Loucy (cell line): ENCODE measurements around the gene DENR.

ENCODE experiments used
- H2AFZ ChIP-seq: fragments of 200-600 bp; sonication (generic); 2 replicates; pipeline ENCODE4 v1.6.0; 2016; ENCODE audit warnings: antibody characterized with exemption, mild to moderate bottlenecking, low read length, moderate library complexity
- H3F3A ChIP-seq: fragments of 200-600 bp; 2 replicates; pipeline ENCODE4 v1.6.0; 2016; ENCODE audit warnings: antibody characterized with exemption, low read depth, mild to moderate bottlenecking
- H3K27me3 ChIP-seq: fragments of 200-600 bp; sonication (generic); 2 replicates; pipeline ENCODE4 v1.6.1; 2014; ENCODE audit warnings: low read length, mild to moderate bottlenecking; ENCODE audit not compliant: insufficient read depth, poor library complexity, severe bottlenecking
- H3K36me3 ChIP-seq: fragments of 200-600 bp; sonication (generic); 2 replicates; pipeline ENCODE4 v1.6.1; 2016; ENCODE audit warnings: low read length; ENCODE audit not compliant: insufficient read depth
- H3K4me1 ChIP-seq: fragments of 200-600 bp; sonication (generic); 2 replicates; pipeline ENCODE4 v1.5.1; 2014; ENCODE audit warnings: low read length, mild to moderate bottlenecking; ENCODE audit not compliant: insufficient read depth, poor library complexity, severe bottlenecking
- H3K4me2 ChIP-seq: fragments of 200-600 bp; sonication (generic); 2 replicates; pipeline ENCODE4 v1.6.0; 2014; ENCODE audit warnings: antibody characterized with exemption, low read length, low read depth, mild to moderate bottlenecking; ENCODE audit not compliant: poor library complexity, severe bottlenecking
- H3K4me3 ChIP-seq: fragments of 200-600 bp; sonication (generic); 2 replicates; pipeline ENCODE4 v1.5.1; 2014; ENCODE audit warnings: low read length, mild to moderate bottlenecking, mixed read lengths; ENCODE audit not compliant: poor library complexity, severe bottlenecking
- H3K79me2 ChIP-seq: fragments of 200-600 bp; sonication (generic); 2 replicates; pipeline ENCODE4 v1.6.1; 2014; ENCODE audit warnings: low read length; ENCODE audit not compliant: insufficient read depth
- H3K9ac ChIP-seq: fragments of 200-600 bp; sonication (generic); 2 replicates; pipeline ENCODE4 v1.6.0; 2014; ENCODE audit warnings: mild to moderate bottlenecking, low read depth, low read length, moderate library complexity; ENCODE audit not compliant: poor library complexity, severe bottlenecking
- H3K9me2 ChIP-seq: fragments of 200-600 bp; sonication (generic); replicated peaks from 2 replicates; pipeline ENCODE4 v1.6.1; 2016; ENCODE audit warnings: low read depth, low read length, mixed read lengths
- H3K9me3 ChIP-seq: fragments of 200-600 bp; sonication (generic); 2 replicates; pipeline ENCODE4 v1.6.1; 2014; ENCODE audit warnings: mild to moderate bottlenecking, antibody characterized with exemption, low read length, low read depth; ENCODE audit not compliant: insufficient read depth
- H4K20me1 ChIP-seq: fragments of 200-600 bp; sonication (generic); 2 replicates; pipeline ENCODE4 v1.6.0; 2014; ENCODE audit warnings: antibody characterized with exemption, low read length, mild to moderate bottlenecking; ENCODE audit not compliant: insufficient read depth, poor library complexity, severe bottlenecking
- CTCF ChIP-seq: fragments of 200-600 bp; sonication (generic); conservative IDR thresholded peaks from 2 replicates; pipeline ENCODE4 v1.5.1; 2014; ENCODE audit warnings: mild to moderate bottlenecking, antibody characterized with exemption, low read length
- EZH2phosphoT487 ChIP-seq: fragments of 200-600 bp; IDR thresholded peaks from 2 replicates; pipeline ENCODE4 v1.6.1; 2018; ENCODE audit warnings: antibody characterized with exemption, mild to moderate bottlenecking, moderate library complexity, borderline replicate concordance

Gene DENR

GRCh38 chr12:122740351-122740750, 12.3 kb upstream of the DENR start:
- TF ChIP-seq EZH2phosphoT487, result no peak
- no peak for TF ChIP-seq CTCF

GRCh38 chr12:122743895-122744525, 8.6 kb upstream of the DENR start:
- Histone ChIP-seq H3K9ac (no peak overlapping the region), H3K4me2 (no peak overlapping the region), H3K4me3 (no peak overlapping the region), H3F3A (no peaks in the 10 kb centered on the region), H3K9me2 (no peaks in the 10 kb centered on the region), H3K36me3 (no peaks in the 10 kb centered on the region), H2AFZ (no peak overlapping the region), H3K9me3 (no peaks in the 10 kb centered on the region), H3K27me3 (no peaks in the 10 kb centered on the region), H4K20me1 (no peaks in the 10 kb centered on the region), H3K4me1 (no peaks in the 10 kb centered on the region), H3K79me2 (no peaks in the 10 kb centered on the region)
- TF ChIP-seq EZH2phosphoT487 (no peak), CTCF (no peak)

More at GRCh38 chr12:122740351-122740750, 12.3 kb upstream of the DENR start:
- Histone ChIP-seq H3K79me2 (no peaks in the 10 kb centered on the region), H3K4me1 (no peaks in the 10 kb centered on the region), H3K9me3 (no peaks in the 10 kb centered on the region), H3K4me3 (no peak overlapping the region), H4K20me1 (no peaks in the 10 kb centered on the region), H3F3A (no peaks in the 10 kb centered on the region), H3K9me2 (no peaks in the 10 kb centered on the region), H3K4me2 (no peak overlapping the region), H3K27me3 (no peaks in the 10 kb centered on the region), H3K36me3 (no peaks in the 10 kb centered on the region), H2AFZ (no peak overlapping the region), H3K9ac (no peak overlapping the region)

GRCh38 chr12:122747224-122748135, 5.1 kb upstream of the DENR start:
- H3K4me3 ChIP-seq, result no peak overlapping the region

More at GRCh38 chr12:122747224-122748135, 5.1 kb upstream of the DENR start:
- Histone ChIP-seq H4K20me1 (no peaks in the 10 kb centered on the region), H3K79me2 (no peaks in the 10 kb centered on the region), H2AFZ (no peak overlapping the region), H3K36me3 (no peaks in the 10 kb centered on the region), H3K9ac (no peak overlapping the region), H3K9me3 (no peaks in the 10 kb centered on the region), H3K27me3 (no peaks in the 10 kb centered on the region), H3K4me1 (peaks cover 3% of the 10 kb centered on the region), H3K9me2 (no peaks in the 10 kb centered on the region), H3F3A (no peaks in the 10 kb centered on the region), H3K4me2 (no peak overlapping the region)
- no peak for TF ChIP-seq CTCF
- TF ChIP-seq EZH2phosphoT487, result no peak
